Endodermal cell (in vitro differentiated cells): Measurements from ENCODE around the gene RNF215. TPM values are rescaled to one million over a fixed set of nuclear protein-coding genes. Genes with fewer than 3 reads are reported as not detected.

Source experiments
- DNase-seq: peaks from one replicate; pipeline ENCODE4 v3.0.0-alpha.2; 2017
- H3K27ac ChIP-seq: 2 replicates; pipeline ENCODE4 v1.5.1; 2013; ENCODE audit warnings: mild to moderate bottlenecking, low read depth, low read length, moderate library complexity
- H3K27me3 ChIP-seq: 2 replicates; pipeline ENCODE4 v1.6.1; 2013; ENCODE audit warnings: mild to moderate bottlenecking, low read length, moderate library complexity; ENCODE audit not compliant: insufficient read depth, control insufficient read depth, poor library complexity, severe bottlenecking
- H3K36me3 ChIP-seq: 2 replicates; pipeline ENCODE4 v1.7.0; 2013; ENCODE audit warnings: mild to moderate bottlenecking, low read length, moderate library complexity; ENCODE audit not compliant: control insufficient read depth, insufficient read depth
- H3K4me1 ChIP-seq: one replicate; pipeline ENCODE4 v1.7.0; 2013; ENCODE audit warnings: low read length; ENCODE audit not compliant: control insufficient read depth, insufficient read depth
- H3K4me3 ChIP-seq: 2 replicates; pipeline ENCODE4 v1.5.1; 2013; ENCODE audit warnings: mild to moderate bottlenecking, low read length, moderate library complexity
- H3K9ac ChIP-seq: 2 replicates; pipeline ENCODE4 v1.6.1; 2013; ENCODE audit warnings: mild to moderate bottlenecking, low read length, moderate library complexity; ENCODE audit not compliant: poor library complexity, severe bottlenecking; ENCODE audit errors: extremely low read depth
- H3K9me3 ChIP-seq: 2 replicates; pipeline ENCODE4 v1.6.1; 2013; ENCODE audit warnings: mild to moderate bottlenecking, low read length, moderate library complexity; ENCODE audit not compliant: control insufficient read depth
- H3K27ac Mint-ChIP-seq: 2 replicates; pipeline ENCODE4 v1.8.0; 2020; ENCODE audit warnings: mixed read lengths
- H3K27me3 Mint-ChIP-seq: 2 replicates; pipeline ENCODE4 v1.8.0; 2021; ENCODE audit warnings: mild to moderate bottlenecking, mixed read lengths; ENCODE audit not compliant: insufficient read depth
- H3K36me3 Mint-ChIP-seq: 2 replicates; pipeline ENCODE4 v1.8.0; 2020; ENCODE audit warnings: low read depth, mixed read lengths
- H3K4me1 Mint-ChIP-seq: 2 replicates; pipeline ENCODE4 v1.8.0; 2020; ENCODE audit warnings: mixed read lengths
- H3K4me3 Mint-ChIP-seq: 2 replicates; pipeline ENCODE4 v1.8.0; 2020; ENCODE audit warnings: mild to moderate bottlenecking, moderate library complexity, mixed read lengths
- H3K9me3 Mint-ChIP-seq: 2 replicates; pipeline ENCODE4 v1.8.0; 2020; ENCODE audit warnings: mild to moderate bottlenecking, mixed read lengths
- WGBS, 2 experiments: methylation state at CpG; one replicate each; pipeline versions ENCODE4 v1.1.5 to v1.1.7; 2013; ENCODE audit warnings: missing lambda C conversion rate in 2 of 2, mixed read lengths in 1 of 2; ENCODE audit not compliant: insufficient coverage in 1 of 2, insufficient read length in 1 of 2; 5-methylcytosine and 5-hydroxymethylcytosine counted together
- total RNA-seq, 2 donors: library from RNA; stranded (reverse); fragmentation: NEBNext Ultra II Directional in 1 of 2; extraction: Animal tissue kit (Norgen Biotek cat#: 25700) in 1 of 2; gene quantifications; 2 replicates in 1 of 2; 3 replicates in 1 of 2; pipeline ENCODE4 v1.2.1, GENCODE V29; 2021
- TF ChIP-seq, protein P1 (sequence below): fragments of 200-600 bp; sonication (generic); conservative IDR thresholded peaks from 2 replicates; pipeline ENCODE4 v1.5.0; 2021; ENCODE audit warnings: antibody characterized with exemption, mild to moderate bottlenecking

RNF215 gene
- total RNA-seq, 2 donors from 2014 or later: 44.0 to 46.7 TPM

DNA sequence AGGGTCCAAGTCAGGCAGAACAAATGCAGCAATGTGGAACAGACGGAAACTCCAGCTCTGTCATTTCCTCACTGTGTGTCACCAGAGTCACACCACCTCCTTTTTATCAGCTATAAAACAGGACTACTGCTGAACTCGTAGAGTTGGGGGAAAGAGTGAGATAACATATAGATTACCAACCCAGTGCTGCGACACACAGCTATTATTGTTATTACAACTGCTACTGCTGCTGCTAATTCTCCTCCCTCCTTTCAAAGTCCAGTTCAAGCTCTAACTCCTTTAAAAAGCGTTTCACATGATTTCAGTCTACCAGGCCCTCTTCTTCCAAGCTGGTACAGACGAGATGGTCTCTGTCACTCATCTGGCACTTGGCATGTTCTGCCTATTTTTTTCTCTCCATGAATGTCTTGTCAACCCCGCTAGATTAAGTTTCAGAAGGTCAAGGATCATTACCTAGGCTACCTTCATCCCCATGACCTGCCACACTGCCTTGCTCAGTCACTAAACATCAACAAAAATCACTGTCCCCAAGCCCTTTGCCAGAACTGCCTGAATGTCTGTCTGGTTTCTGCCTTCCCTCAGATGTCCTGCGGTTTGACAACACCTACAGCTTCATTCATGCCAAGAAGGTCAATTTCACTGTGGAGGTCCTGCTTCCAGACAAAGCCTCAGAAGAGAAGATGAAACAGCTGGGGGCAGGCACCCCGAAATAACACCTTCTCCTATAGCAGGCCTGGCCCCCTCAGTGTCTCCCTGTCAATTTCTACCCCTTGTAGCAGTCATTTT is 34.7 kb upstream of the RNF215 start:
- H3K27me3 Mint-ChIP-seq: no peaks in the 10 kb centered on the region
- peaks cover 31% of the 10 kb centered on the region for H3K36me3 Mint-ChIP-seq
- no peaks in the 10 kb centered on the region for H3K27me3 ChIP-seq
- WGBS, 2 experiments: 76 to 78% methylated on average over 4 to 7 of the region's 8 CpGs
- H3K4me3 ChIP-seq: peak overlapping the region; percentile 85
- no peaks in the 10 kb centered on the region for H3K9me3 Mint-ChIP-seq
- peak overlapping the region; percentile 95 for H3K27ac ChIP-seq
- TF ChIP-seq, protein P1, sequence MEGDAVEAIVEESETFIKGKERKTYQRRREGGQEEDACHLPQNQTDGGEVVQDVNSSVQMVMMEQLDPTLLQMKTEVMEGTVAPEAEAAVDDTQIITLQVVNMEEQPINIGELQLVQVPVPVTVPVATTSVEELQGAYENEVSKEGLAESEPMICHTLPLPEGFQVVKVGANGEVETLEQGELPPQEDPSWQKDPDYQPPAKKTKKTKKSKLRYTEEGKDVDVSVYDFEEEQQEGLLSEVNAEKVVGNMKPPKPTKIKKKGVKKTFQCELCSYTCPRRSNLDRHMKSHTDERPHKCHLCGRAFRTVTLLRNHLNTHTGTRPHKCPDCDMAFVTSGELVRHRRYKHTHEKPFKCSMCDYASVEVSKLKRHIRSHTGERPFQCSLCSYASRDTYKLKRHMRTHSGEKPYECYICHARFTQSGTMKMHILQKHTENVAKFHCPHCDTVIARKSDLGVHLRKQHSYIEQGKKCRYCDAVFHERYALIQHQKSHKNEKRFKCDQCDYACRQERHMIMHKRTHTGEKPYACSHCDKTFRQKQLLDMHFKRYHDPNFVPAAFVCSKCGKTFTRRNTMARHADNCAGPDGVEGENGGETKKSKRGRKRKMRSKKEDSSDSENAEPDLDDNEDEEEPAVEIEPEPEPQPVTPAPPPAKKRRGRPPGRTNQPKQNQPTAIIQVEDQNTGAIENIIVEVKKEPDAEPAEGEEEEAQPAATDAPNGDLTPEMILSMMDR: no peak
- no peak for DNase-seq
- H3K4me1 Mint-ChIP-seq: peaks cover 34% of the 10 kb centered on the region
- peaks cover 19% of the 10 kb centered on the region for H3K4me1 ChIP-seq
- H3K36me3 ChIP-seq: peaks cover 26% of the 10 kb centered on the region
- H3K27ac Mint-ChIP-seq: peak overlapping the region; percentile 97
- no peaks in the 10 kb centered on the region for H3K9me3 ChIP-seq
- H3K4me3 Mint-ChIP-seq: peak overlapping the region; percentile 79
- peak overlapping the region; percentile 7 for H3K9ac ChIP-seq

DNA sequence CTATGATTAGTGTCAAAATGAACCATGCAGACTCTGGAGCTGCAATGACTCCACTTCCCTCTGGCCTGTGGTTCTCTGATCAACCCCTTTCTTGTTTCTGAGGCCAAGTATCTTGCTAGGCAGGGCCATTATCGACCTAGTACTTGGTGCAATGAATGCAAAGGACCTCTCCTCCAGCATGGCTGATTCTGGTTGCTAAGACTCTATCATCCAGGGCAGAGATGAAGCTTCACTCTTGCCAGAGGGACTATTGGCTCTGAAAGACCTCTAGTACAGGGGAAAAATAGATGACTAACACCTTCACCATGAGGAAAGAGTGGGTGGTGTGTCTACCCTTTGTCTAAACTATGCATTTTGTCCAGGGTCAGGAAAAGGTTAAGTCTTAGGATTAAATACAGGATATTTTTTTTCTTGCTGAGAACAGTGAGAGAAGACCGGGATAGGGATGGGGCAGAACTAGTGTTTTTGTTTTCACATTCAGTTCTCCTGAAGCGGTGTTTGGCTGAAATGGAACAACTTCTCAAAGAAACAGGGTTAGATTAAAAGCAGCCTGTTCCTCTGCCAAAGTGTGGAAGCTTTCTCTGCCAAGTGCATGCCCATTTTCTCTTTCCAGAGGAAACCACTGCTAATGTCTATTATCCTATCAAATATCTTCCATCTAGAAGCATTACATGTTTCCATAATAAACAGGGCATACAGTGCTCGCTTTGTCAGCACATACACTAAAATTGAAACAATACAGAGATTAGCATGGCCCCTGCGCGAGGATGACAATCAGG is 33.3 kb upstream of the RNF215 start:
- peaks cover 19% of the 10 kb centered on the region for H3K4me1 ChIP-seq
- 88% methylated on average over 3 to 6 of the region's 6 CpGs for WGBS, 2 experiments
- DNase-seq: no peak
- peaks cover 43% of the 10 kb centered on the region for H3K36me3 Mint-ChIP-seq
- H3K27me3 ChIP-seq: no peaks in the 10 kb centered on the region
- H3K36me3 ChIP-seq: peaks cover 38% of the 10 kb centered on the region
- TF ChIP-seq, protein P1: no peak
- peaks cover 29% of the 10 kb centered on the region for H3K4me1 Mint-ChIP-seq
- H3K27me3 Mint-ChIP-seq: no peaks in the 10 kb centered on the region
- H3K9me3 Mint-ChIP-seq: no peaks in the 10 kb centered on the region
- no peak overlapping the region for H3K27ac ChIP-seq
- no peak overlapping the region for H3K4me3 ChIP-seq
- H3K9me3 ChIP-seq: no peaks in the 10 kb centered on the region
- no peak overlapping the region for H3K9ac ChIP-seq
- H3K27ac Mint-ChIP-seq: peak overlapping the region; percentile 19
- no peak overlapping the region for H3K4me3 Mint-ChIP-seq

DNA sequence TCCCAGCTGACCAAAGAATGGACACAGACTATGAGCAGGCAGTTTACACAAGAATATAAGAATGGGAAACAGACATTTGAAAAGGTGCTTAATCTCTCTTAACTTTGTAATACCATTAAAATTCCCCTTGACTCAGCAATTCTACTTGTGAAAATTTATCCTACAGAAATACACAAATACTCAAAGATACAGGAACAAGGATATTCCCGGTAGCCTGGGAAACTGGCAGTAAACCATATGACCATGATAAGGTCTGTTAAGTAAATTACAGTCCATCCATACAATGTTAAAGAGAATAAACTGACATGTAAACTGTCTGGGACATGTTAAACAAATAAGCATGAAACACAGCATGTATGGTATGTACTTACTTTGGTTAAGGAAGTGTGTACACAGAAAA is 29.6 kb upstream of the RNF215 start:
- Mint-ChIP-seq H3K9me3 (no peaks in the 10 kb centered on the region), H3K27ac (no peak overlapping the region), H3K4me3 (no peak overlapping the region), H3K27me3 (no peaks in the 10 kb centered on the region), H3K36me3 (peaks cover 60% of the 10 kb centered on the region), H3K4me1 (peaks cover 15% of the 10 kb centered on the region)
- H3K27me3 ChIP-seq: no peaks in the 10 kb centered on the region
- no peak overlapping the region for H3K9ac ChIP-seq
- peaks cover 66% of the 10 kb centered on the region for H3K36me3 ChIP-seq
- no peak overlapping the region for H3K27ac ChIP-seq
- no peaks in the 10 kb centered on the region for H3K9me3 ChIP-seq
- no peak for DNase-seq
- peaks cover 8% of the 10 kb centered on the region for H3K4me1 ChIP-seq
- no peak overlapping the region for H3K4me3 ChIP-seq
- WGBS, 2 experiments: 87% methylated on average over 1 of the region's 1 CpG; no CpG with 5 or more reads in 1 of the 2 experiments
- TF ChIP-seq, protein P1: no peak
